ENCODE results near the gene PMF1. TPM values are rescaled to one million over a fixed set of nuclear protein-coding genes. Genes with fewer than 3 reads are reported as not detected.

PMF1 gene
- total and polyA plus RNA-seq, 2 donors (not counting 3 experiments of a cell fraction or from before 2014, with no cell fraction given) = 58.4 to 134 TPM

GRCh38 chr1:156163712-156164111 is 49.1 kb upstream of the PMF1 start:
- no peaks in the 10 kb centered on the region for H3K79me2 ChIP-seq (ENCODE audit: control insufficient read depth, insufficient read depth, low read length)
- H3K9me1 ChIP-seq (replicated peaks; ENCODE audit: control insufficient read depth, extremely low read depth, insufficient read depth, low read length) = no peaks in the 10 kb centered on the region
- H3K4me2 ChIP-seq (ENCODE audit: insufficient read depth, low read length) = no peak overlapping the region
- TF ChIP-seq POLR2A (IDR thresholded peaks at IDR 0.05; ENCODE audit: low read depth, low read length) (no peak), POLR2AphosphoS5 (IDR thresholded peaks at IDR 0.05; ENCODE audit: insufficient read depth, low read depth, low read length) (no peak), CTCF (IDR thresholded peaks at IDR 0.05; ENCODE audit: extremely low read depth in 1 of 2, insufficient read depth in 1 of 2, low read depth in 1 of 2, low read length in 2 of 2) (no peak), EZH2 (IDR thresholded peaks at IDR 0.05; ENCODE audit: borderline replicate concordance, low read depth, low read length, severe bottlenecking) (no peak), MYC (IDR thresholded peaks at IDR 0.05; ENCODE audit: low read depth, low read length) (no peak), GATA2 (IDR thresholded peaks at IDR 0.05; ENCODE audit: insufficient read depth, insufficient read length, low read depth, low read length) (no peak), JUN (IDR thresholded peaks at IDR 0.05; ENCODE audit: borderline replicate concordance, insufficient read depth, insufficient read length, low read depth) (no peak), FOS (IDR thresholded peaks at IDR 0.05; ENCODE audit: borderline replicate concordance, insufficient read depth, low read length) (no peak), MAX (IDR thresholded peaks at IDR 0.05; ENCODE audit: insufficient read depth, insufficient read length) (no peak)
- BruUV-seq (replicated peaks) = no TSS peak
- no peak overlapping the region for H3K27ac ChIP-seq (ENCODE audit: insufficient read depth, low read depth, low read length)
- intact Hi-C loops (cut with micrococcal nuclease) = no loop called here
- H3K9ac ChIP-seq (replicated peaks; ENCODE audit: extremely low read depth, insufficient read depth, low read length) = no peak overlapping the region
- H3K4me1 ChIP-seq (ENCODE audit: control insufficient read depth, extremely low read depth, insufficient read depth, low read length) = peaks cover 20% of the 10 kb centered on the region
- H4K20me1 ChIP-seq (replicated peaks; ENCODE audit: control insufficient read depth, extremely low read depth, insufficient read depth, low read length) = no peaks in the 10 kb centered on the region
- ChIA-PET CTCF (interaction anchor here (0.6 to 4.0 kb wide), 6 partner anchors 17 to 62 kb away, joined by 3 to 33 read pairs (median 6); partner anchors contain the start of gene PMF1), POLR2A (interaction anchor here (0.7 kb wide), 2 partner anchors 117 to 123 kb away, joined by 3 to 7 read pairs; no protein-coding TSS in a partner anchor)
- H2AFZ ChIP-seq (ENCODE audit: low read depth, low read length) = no peak overlapping the region
- no peak overlapping the region for H3K4me3 ChIP-seq (replicated peaks in 1 of 3; ENCODE audit: insufficient read depth in 1 of 3, low read depth in 1 of 3, low read length in 3 of 3)
- DNase-seq (ENCODE audit: low read depth, low spot score) (no peak), FAIRE-seq (no peak)
- H3K36me3 ChIP-seq (ENCODE audit: control insufficient read depth in 2 of 2, extremely low read depth in 1 of 2, insufficient read depth in 2 of 2, low read length in 2 of 2) = no peaks in the 10 kb centered on the region
- H3K27me3 ChIP-seq (ENCODE audit: control insufficient read depth in 2 of 2, insufficient read depth in 2 of 2, low read length in 2 of 2) = no peaks in the 10 kb centered on the region
- no peaks in the 10 kb centered on the region for H3K9me3 ChIP-seq (replicated peaks; ENCODE audit: control insufficient read depth, insufficient read depth, low read length)
- dilution Hi-C loops (cut with MboI; ENCODE audit: extremely low pct_ligation_motif_present, low sequenced_read_pairs) = no loop called here

All from endothelial cell of umbilical vein (primary cell).